ENCODE data around the gene EPG5.
"Not testable (repeated sequence)": the region's sequence is repeated elsewhere in the genome, so short reads cannot be mapped to it uniquely, and the experiment has no call there.

EPG5 gene

DNA sequence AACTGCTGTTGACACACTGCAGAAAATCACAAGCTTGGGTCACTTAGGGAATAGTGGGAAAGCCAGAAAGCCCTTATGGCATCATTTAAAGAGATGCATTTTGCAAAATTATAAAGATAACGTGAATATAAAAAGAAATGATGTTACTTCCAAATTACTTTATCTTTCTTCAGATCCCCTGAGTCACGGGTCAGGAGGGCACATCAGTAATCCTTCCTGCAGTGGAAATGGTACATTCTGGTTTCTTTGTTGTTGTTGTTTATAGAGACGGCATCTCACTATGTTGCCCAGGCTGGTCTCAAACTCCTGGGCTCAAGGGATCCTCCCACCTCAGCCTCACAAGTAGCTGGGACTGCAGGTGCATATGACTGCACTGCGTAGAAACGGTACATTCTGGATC, 9.8 kb upstream of the EPG5 start:
- no peak for DNase-seq

- no peak for DNase-seq
These were observed 9.4 kb upstream of the EPG5 start for GRCh38 chr18:45976566-45976965.

GRCh38 chr18:45974088-45974536, 7.0 kb upstream of the EPG5 start:
- peak; percentile 40 for DNase-seq

DNA sequence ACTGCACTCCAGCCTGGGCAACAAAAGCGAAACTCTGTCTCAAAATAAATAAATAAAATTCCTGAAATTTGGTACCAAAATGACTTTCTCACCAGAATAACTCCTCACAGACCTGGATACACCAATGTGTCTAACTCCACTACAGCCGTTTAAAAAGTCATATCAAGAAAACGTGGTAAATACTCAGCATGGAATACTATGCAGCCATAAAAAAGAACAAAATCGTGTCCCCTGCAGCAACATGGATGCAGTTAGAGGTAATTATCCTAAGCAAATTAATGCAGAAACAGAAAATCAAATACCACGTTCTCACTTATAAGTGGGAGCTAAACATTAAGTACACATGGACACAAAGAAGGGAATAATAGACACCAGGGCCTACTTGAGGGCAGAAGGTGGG, 2.2 kb downstream of the EPG5 start:
- not testable (repeated sequence) for DNase-seq

DNA sequence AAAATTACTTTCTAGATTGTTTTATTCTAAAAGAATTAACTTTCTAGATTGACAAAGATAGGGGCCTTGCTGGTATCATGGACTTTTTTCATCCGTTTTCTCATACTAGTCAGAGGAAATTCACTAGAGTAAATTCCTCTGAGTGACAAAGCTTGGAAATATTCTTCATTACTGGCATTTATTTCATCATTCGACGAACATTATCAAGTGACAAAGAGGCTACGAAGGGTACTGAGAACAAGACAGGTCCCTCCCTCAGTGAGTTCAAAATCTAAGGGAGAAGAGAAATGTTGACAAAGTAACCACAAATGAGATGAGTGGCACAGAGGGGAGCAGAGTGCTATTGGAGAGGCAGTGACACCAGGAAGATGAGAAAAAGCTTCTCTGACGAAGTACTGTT, 4.3 kb downstream of the EPG5 start:
- DNase-seq: no peak

DNA sequence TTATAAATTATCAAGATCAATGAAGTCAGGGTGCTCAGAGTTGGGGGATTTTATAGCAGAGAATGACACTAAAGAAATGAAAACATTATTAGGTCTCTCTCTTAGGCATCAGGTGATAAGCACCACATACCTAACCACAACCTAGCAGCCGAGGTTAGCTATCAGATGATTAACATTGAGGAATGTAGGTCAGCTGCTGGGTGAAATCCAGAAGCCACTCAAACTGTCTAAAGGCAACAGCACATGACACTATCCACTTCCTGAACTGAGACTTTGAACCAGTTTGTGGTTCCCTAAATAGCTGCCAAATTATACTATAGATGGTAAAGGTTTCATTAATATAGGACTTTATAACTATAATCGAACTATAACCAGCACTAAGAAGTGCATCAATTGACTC, 4.7 kb downstream of the EPG5 start:
- no peak for DNase-seq

DNA sequence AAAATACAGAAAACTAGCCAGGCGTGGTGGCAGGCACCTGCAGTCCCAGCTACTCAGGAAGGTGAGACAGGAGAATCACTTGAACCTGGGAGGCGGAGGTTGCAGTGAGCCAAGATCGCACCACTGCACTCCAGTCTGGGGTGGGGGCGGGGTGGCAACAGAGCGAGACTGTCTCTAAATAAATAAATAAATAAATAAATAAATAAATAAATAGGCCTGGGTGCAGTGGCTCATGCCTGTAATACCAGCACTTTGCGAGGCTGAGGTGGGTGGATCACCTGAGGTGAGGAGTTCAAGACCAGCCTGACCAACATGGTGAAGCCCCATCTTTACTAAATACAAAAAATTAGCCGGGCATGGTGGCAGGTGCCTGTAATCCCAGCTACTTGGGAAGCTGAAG, 7.6 kb downstream of the EPG5 start:
- not testable (repeated sequence) for DNase-seq

GRCh38 chr18:45958730-45959129, 8.4 kb downstream of the EPG5 start:
- no peak for DNase-seq

- no peak for DNase-seq
These were observed 9.1 kb downstream of the EPG5 start for GRCh38 chr18:45958027-45958426.

GRCh38 chr18:45957100-45957499, 10.0 kb downstream of the EPG5 start:
- no peak for DNase-seq

GRCh38 chr18:45954070-45954934, 12.8 kb downstream of the EPG5 start:
- DNase-seq: no peak

- no peak for DNase-seq
These were observed 16.0 kb downstream of the EPG5 start for GRCh38 chr18:45951016-45951714.

GRCh38 chr18:45945669-45946068, 21.5 kb downstream of the EPG5 start:
- DNase-seq: no peak

DNA sequence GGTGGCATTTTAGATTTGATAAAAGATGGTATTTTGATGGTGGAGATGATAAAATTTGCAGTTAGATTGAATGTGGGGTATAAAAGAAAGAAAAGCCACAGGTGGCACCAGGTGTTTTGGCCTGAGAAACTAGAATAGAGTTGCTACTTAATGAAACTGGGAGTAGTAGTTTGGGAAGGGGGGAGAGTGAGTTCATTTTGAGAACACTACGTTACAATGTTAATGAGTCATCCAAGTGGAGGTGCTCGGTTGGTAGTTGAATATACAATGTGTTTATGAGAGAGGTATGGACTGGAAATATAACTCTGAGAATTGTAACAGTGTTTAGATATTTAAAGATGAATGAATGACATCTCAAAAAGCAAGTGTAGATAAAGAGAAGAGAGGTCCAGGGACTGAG, 26.4 kb downstream of the EPG5 start:
- DNase-seq: no peak

DNA sequence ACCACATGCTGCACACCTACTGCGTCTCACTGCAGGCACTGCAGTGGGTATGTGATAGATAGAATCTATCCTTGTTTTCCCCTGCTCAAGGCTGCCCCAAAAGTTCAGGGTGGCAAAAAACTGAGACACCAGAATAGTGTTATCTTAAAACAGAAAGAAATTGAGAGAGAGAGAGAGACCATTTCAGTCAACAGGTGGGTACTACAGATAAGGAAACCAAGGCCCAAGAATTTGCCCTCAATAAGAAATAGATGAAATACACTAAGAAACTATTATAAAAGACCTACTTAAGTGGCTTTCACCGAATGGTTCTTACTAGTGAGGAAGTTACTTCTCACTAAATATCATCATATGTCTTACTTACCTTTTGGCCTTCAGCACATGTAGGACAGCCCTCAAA, 27.9 kb downstream of the EPG5 start:
- no peak for DNase-seq

- DNase-seq: no peak
These were observed 28.6 kb downstream of the EPG5 start for GRCh38 chr18:45938488-45938935.

GRCh38 chr18:45935591-45936335, 31.4 kb downstream of the EPG5 start:
- DNase-seq: no peak

DNA sequence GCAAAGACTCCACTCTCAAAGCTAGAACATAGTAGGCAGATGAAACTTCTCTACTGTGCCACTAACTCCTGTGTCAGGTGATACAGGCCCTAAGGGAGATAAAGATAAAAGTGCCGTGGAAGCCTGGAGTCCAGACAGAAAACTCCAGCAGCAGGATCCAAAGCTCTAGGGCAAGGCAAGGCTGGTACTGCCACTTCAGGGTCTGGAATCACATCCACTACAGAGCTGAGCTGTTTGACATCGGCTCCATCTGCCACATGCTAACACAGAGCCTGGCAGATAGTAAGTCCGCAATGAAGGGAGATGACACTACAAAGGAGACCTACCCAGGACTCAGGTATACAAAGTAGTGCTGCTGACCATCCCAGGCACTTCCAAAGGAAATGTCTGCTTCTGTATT, 34.4 kb downstream of the EPG5 start:
- DNase-seq: no peak

GRCh38 chr18:45930963-45931362, 36.2 kb downstream of the EPG5 start:
- DNase-seq: no peak

GRCh38 chr18:45926691-45927090, 40.4 kb downstream of the EPG5 start:
- no peak for DNase-seq

GRCh38 chr18:45926085-45926484, 41.0 kb downstream of the EPG5 start:
- DNase-seq: no peak

DNA sequence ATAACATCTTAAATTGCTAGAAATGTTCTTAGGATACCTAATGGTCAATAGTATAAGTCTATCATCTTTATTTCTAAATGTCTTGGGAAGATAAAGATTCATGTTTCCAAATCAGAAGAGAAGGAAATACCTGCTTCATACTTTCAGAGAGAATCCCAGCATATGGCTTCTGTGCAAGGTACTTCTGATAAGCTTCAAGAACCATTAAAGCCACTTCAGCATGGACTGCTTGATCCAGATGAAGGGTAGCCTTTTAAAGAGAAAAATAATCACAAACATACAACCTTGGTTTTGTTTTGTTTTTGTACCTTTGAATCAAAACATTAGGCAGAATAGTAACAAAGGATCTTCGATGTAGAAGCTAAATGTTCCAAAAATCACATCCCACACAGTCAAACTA, 44.0 kb downstream of the EPG5 start:
- no peak for DNase-seq

DNA sequence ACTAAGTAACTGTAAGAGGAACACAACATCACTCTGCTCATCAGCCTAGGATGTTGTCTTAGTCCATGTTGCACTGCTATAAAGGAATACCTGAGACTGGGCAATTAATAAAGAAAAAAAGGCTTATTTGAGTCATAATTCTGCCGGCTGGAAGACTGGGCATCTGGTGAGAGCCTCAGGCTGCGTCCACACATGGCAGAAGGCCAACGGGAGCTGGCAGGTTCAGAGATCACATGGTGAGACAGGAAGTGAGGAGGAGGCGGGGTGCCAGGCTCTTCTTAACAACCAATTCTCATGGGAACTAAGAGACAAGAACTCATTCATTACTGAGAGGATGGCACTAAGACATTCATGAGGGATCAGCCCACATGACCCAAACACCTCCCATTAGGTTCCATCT, 46.8 kb downstream of the EPG5 start:
- DNase-seq: no peak

DNA sequence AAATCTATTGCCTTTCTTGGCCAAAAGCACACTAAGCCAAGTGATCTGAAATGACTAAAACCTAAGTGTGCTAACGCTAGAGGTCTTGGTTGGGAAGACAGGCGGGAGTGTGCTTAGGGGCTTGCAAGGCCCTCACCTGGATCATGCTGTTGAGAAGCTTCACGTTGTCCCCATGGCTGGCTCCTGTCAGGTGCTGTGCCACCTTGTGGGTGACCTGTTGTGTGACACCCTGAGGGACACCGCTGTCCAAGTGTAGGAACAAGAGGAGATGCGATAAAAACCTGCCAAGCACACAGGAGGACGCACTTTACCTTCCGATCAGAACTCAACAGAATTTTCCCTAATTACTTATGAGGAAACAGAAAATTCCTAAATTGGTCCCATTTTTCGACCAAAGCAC, 50.8 kb downstream of the EPG5 start:
- no peak for DNase-seq

Measured in NCI-H526 treated with DMSO at 0.1 percent for 48 hours (cell line).